Astrocyte of the cerebellum (primary cell): ENCODE results near the gene TSPEAR.

Experiments used
- DNase-seq: peaks from one replicate; pipeline ENCODE4 v3.0.0-alpha.2; 2011; ENCODE audit warnings: low read depth
- H3K4me3 ChIP-seq: 2 replicates; pipeline ENCODE4 v1.5.1; 2011; ENCODE audit warnings: mild to moderate bottlenecking, low read depth, low read length, moderate library complexity
- CTCF ChIP-seq: IDR thresholded peaks from 2 replicates; pipeline ENCODE4 v1.5.1; 2012; ENCODE audit warnings: low read length, low read depth, moderate library complexity, mild to moderate bottlenecking; ENCODE audit errors: missing control alignments
- in situ Hi-C: cut with HindIII; loops from 2 replicates; pipeline ENCODE4 v1.10.0; 2017; ENCODE audit warnings: low sequenced_read_pairs

TSPEAR gene

GRCh38 chr21:44499631-44500030 is 211.7 kb downstream of the TSPEAR start:
- no peak for TF ChIP-seq CTCF
- H3K4me3 ChIP-seq: no peak overlapping the region
- in situ Hi-C loops: loop anchor here (25.0 kb wide), 1 partner anchor 112 kb away; no protein-coding TSS in a partner anchor
- no peak for DNase-seq

GRCh38 chr21:44499211-44499560 is 212.2 kb downstream of the TSPEAR start:
- H3K4me3 ChIP-seq: no peak overlapping the region

GRCh38 chr21:44498280-44499210 is 212.8 kb downstream of the TSPEAR start:
- no peak overlapping the region for H3K4me3 ChIP-seq
- in situ Hi-C loops: loop anchor here (25.0 kb wide), 1 partner anchor 111 kb away; no protein-coding TSS in a partner anchor
- no peak for DNase-seq
- TF ChIP-seq CTCF: no peak

More at GRCh38 chr21:44499211-44499560, 212.2 kb downstream of the TSPEAR start:
- TF ChIP-seq CTCF: no peak
- in situ Hi-C loops: loop anchor here (25.0 kb wide), 1 partner anchor 112 kb away; no protein-coding TSS in a partner anchor
- DNase-seq: no peak

GRCh38 chr21:44497703-44498126 is 213.7 kb downstream of the TSPEAR start:
- DNase-seq: no peak
- TF ChIP-seq CTCF: no peak
- H3K4me3 ChIP-seq: no peak overlapping the region
- in situ Hi-C loops: loop anchor here (25.0 kb wide), 1 partner anchor 110 kb away; no protein-coding TSS in a partner anchor

GRCh38 chr21:44496564-44497550 is 214.5 kb downstream of the TSPEAR start:
- no peak overlapping the region for H3K4me3 ChIP-seq
- TF ChIP-seq CTCF: no peak
- in situ Hi-C loops: loop anchor here (25.0 kb wide), 1 partner anchor 110 kb away; no protein-coding TSS in a partner anchor
- DNase-seq: no peak
